NCI-H2107 treated with DMSO at 0.1 percent for 48 hours (cell line): ENCODE data around the gene ATL1.
"Not testable (repeated sequence)": the region's sequence is repeated elsewhere in the genome, so short reads cannot be mapped to it uniquely, and the experiment has no call there.

Experiments
- DNase-seq: peaks from one replicate; lab custom pipeline; 2025; ENCODE audit not compliant: unreplicated experiment; lab: John Stamatoyannopoulos, UW

Gene ATL1

GRCh38 chr14:50647753-50648152 lies 87.8 kb downstream of the ATL1 start:
- DNase-seq: no peak

GRCh38 chr14:50649691-50650090 lies 89.7 kb downstream of the ATL1 start:
- no peak for DNase-seq

GRCh38 chr14:50656776-50657175 lies 96.8 kb downstream of the ATL1 start:
- DNase-seq: no peak

GRCh38 chr14:50657753-50658152 lies 97.8 kb downstream of the ATL1 start:
- no peak for DNase-seq

GRCh38 chr14:50658203-50658602 lies 98.3 kb downstream of the ATL1 start:
- DNase-seq: no peak

GRCh38 chr14:50659327-50659974 lies 99.5 kb downstream of the ATL1 start:
- DNase-seq: no peak

GRCh38 chr14:50664579-50664978 lies 104.6 kb downstream of the ATL1 start:
- DNase-seq: not testable (repeated sequence)

GRCh38 chr14:50665300-50665699 lies 105.4 kb downstream of the ATL1 start:
- DNase-seq: not testable (repeated sequence)

- DNase-seq: peak; percentile 36
Observed at GRCh38 chr14:50666772-50667683, 107.1 kb downstream of the ATL1 start.

- DNase-seq: peak; percentile 52
Observed at GRCh38 chr14:50667684-50667995, 107.7 kb downstream of the ATL1 start.

- peak; percentile 88 for DNase-seq
Observed at GRCh38 chr14:50667996-50668825, 108.3 kb downstream of the ATL1 start, which contains the start of gene SAV1. TSS of gene SAV1 (minus strand) at chr14:50668306. CDS start at chr14:50667967, 339 bp downstream.

GRCh38 chr14:50668826-50669143 lies 108.8 kb downstream of the ATL1 start:
- DNase-seq: no peak

- DNase-seq: no peak
Observed at GRCh38 chr14:50669441-50669986, 109.6 kb downstream of the ATL1 start.

- DNase-seq: no peak
Observed at GRCh38 chr14:50670196-50670865, 110.4 kb downstream of the ATL1 start.

- DNase-seq: no peak
Observed at GRCh38 chr14:50670866-50671256, 110.9 kb downstream of the ATL1 start.

GRCh38 chr14:50675597-50675996 lies 115.7 kb downstream of the ATL1 start:
- no peak for DNase-seq

GRCh38 chr14:50676814-50677516 lies 117.0 kb downstream of the ATL1 start:
- no peak for DNase-seq

GRCh38 chr14:50677527-50678063 lies 117.7 kb downstream of the ATL1 start:
- DNase-seq: no peak

GRCh38 chr14:50678163-50678562 lies 118.2 kb downstream of the ATL1 start:
- DNase-seq: no peak

GRCh38 chr14:50679674-50680073 lies 119.7 kb downstream of the ATL1 start:
- DNase-seq: no peak
